HG03108 (cell line): ENCODE results near the gene RFX3.

Source experiments
- ATAC-seq: cut with Tn5 transposase; IDR thresholded peaks from one replicate; pipeline ENCODE4 v1.9.1; 2021; ENCODE audit warnings: moderate library complexity; ENCODE audit not compliant: unreplicated experiment

Gene RFX3

GRCh38 chr9:3514786-3515185 lies 11.0 kb downstream of the RFX3 start:
- no peak for ATAC-seq

DNA sequence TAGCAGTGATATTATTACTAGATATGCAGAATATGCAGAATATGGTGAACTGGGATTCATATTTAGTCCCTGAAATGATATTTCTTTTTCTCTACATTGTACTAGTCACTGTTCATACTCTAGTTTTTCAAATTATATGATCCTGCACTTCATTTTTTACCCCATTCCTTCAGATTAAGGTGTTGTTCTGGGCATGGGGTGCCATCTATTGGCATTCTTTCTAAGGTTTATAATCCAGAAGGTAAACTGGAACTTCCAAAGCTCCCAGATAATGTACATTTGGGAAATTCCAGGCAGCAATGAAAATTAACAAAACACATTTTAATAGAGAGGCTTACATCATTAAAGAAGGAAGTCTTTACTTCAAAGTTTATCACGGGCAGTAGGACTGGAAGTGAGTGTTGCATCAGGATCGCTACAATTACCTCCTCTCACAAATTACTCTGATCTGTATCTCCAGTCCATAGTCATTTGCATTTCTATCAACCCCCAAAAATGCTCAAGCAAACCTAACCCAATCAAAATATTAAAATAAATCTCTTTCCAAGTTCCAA lies 12.5 kb downstream of the RFX3 start:
- ATAC-seq, result no peak

DNA sequence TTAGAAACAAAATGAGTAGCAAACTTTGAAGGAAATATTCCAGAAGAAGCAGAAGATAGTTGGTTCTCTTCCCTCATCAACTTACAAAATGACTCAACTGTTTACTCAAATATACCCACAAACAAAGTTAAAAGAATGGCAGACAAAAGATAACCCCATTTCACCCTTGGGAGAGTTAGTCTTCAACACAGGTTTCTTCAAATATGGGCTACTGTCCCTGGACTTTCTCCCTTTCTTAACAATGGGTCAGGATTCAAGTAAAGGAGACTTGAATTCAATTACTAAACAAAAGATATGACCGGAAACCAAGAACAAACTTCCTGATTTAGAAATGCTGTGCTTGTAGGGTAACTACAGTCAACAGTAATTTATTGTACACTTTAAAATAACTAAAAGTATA lies 14.2 kb downstream of the RFX3 start:
- ATAC-seq, result no peak

- ATAC-seq, result no peak
Observed at GRCh38 chr9:3510796-3511195, 15.0 kb downstream of the RFX3 start.

- ATAC-seq, result no peak
Observed at GRCh38 chr9:3509926-3510325, 15.9 kb downstream of the RFX3 start.

DNA sequence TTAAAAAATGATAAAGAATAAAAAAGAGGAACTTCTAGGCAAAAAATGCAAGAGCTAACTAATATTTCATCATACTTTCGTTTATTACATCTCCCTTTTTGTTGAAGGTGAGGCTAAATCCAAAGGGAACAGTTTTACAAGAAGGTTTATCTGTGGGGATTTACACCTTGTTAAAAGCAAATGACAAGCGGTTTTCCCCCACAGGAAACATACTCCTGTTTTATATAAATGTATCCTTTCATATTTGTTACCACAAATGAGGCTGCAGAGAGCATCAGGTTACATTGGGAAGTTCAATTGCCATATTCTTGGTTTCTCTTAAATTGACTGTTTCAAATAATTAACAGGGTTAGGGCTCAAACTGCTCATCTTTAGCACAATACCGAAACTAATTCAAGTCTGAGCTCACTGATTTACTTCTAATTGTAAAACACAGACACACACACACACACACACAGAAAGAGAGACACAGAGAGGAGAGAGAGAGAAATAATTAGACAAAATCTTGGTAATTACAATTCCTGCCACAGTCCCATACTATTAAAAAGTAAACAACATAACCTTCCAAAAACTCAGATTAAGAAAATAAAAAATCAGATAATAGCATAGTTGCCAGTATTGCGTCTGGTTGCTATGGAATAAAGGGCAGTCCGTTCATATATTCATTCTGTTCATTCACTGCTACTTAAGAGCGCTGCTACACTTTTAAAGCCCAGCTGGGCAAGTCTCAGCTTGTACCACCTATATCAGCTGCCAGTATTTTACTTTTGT lies 17.1 kb downstream of the RFX3 start:
- ATAC-seq, result no peak

DNA sequence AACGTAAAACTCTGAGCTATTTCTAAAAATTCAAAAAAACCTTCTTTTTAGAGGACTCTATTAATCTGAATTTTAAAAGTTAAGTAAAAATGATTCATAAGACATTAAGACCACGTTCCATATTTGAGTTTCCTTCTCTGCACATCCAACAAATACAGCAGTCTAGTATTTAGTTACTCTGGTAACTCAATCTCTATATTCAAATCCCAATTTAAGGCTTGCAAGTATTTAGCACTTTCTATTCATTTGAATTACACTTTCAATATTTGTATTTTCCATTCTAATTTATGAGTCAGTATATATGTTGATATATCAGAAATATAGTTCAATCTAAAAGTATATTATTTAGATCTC lies 17.7 kb downstream of the RFX3 start:
- ATAC-seq, result no peak

- ATAC-seq, result peak; percentile 59
Observed at GRCh38 chr9:3507395-3508077, 18.3 kb downstream of the RFX3 start.

- no peak for ATAC-seq
Observed at GRCh38 chr9:3506164-3506563, 19.6 kb downstream of the RFX3 start.

- no peak for ATAC-seq
Observed at GRCh38 chr9:3502560-3503398, 23.0 kb downstream of the RFX3 start.

DNA sequence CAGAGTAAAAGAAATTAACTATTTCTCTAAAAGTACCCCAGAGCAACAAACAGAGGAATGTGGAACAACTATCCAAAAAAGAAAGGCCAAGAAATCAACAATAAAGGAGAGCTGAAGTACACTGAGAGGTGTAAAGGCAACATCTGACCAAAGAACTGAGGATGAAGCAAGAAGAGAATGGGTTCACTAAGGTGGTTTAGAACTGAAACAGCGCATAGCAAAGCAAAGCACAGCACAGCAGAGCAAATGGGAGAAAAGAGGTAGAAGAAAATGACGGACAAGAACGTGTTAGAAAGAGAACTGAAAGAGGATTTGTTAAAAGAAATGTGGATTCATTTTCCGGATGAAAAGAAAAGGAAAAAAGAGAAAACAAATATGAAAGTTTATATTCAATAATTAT lies 25.8 kb downstream of the RFX3 start:
- ATAC-seq, result no peak

DNA sequence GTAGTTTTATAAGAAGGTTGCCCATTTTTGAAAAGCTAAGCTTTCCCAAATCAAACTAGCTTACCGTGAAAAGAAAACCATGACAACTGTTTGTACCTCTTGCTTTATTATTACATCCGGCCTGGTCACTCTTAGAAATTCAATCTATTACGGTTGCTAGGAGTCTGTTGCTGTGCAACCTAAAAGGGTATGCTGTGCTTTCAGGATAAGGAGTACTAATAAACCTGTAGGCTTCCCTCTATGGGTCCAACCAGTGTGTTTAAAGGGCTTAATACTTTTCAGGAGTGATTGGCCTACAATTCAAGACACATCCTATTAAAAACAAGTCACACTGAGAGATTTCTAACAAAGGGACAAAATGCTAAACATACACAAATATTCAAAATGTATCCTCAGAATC lies 27.1 kb downstream of the RFX3 start:
- ATAC-seq, result no peak

GRCh38 chr9:3497857-3498256 lies 27.9 kb downstream of the RFX3 start:
- no peak for ATAC-seq

DNA sequence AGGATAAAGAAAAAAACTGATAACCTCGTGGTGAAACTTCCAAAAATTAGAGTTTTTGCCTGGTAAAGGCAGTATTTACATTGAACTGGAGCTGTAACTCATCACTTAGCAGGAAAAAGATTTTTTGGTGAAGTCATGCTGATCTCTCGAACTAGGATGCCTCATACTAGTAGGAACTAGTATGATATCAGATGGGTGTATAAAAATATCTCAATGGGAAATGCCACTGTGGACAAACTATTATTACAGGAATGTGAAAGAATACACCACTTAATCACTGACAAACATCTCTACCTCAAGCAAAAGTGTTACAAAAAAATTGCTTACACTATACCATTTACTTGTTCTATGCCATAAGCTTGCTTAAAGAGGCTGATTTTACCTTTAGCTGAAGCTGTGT lies 28.4 kb downstream of the RFX3 start:
- ATAC-seq, result no peak

GRCh38 chr9:3495855-3496254 lies 29.9 kb downstream of the RFX3 start:
- no peak for ATAC-seq

- ATAC-seq, result no peak
Observed at GRCh38 chr9:3492214-3492613, 33.6 kb downstream of the RFX3 start.

GRCh38 chr9:3491450-3491849 lies 34.4 kb downstream of the RFX3 start:
- no peak for ATAC-seq

DNA sequence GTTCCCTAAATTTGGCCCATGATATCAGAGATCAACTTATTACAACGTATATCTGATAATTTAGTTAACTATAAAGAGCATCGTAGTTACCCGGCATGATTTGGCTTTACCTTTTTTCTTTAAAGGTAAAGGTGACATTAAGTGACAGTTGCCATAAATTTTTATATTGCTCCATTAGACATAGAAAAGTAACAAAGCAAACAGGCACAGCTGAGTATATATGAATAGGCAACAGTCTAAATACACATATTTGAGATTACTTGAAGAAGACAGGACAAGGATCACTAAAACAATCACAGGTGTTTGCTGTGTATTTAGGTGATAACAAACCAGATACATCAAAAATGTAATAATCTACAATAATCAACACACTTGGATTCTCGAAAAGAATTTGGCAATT lies 34.8 kb downstream of the RFX3 start:
- ATAC-seq, result no peak

- ATAC-seq, result no peak
Observed at GRCh38 chr9:3482578-3482977, 43.2 kb downstream of the RFX3 start.

GRCh38 chr9:3480353-3480655 lies 45.5 kb downstream of the RFX3 start:
- no peak for ATAC-seq

DNA sequence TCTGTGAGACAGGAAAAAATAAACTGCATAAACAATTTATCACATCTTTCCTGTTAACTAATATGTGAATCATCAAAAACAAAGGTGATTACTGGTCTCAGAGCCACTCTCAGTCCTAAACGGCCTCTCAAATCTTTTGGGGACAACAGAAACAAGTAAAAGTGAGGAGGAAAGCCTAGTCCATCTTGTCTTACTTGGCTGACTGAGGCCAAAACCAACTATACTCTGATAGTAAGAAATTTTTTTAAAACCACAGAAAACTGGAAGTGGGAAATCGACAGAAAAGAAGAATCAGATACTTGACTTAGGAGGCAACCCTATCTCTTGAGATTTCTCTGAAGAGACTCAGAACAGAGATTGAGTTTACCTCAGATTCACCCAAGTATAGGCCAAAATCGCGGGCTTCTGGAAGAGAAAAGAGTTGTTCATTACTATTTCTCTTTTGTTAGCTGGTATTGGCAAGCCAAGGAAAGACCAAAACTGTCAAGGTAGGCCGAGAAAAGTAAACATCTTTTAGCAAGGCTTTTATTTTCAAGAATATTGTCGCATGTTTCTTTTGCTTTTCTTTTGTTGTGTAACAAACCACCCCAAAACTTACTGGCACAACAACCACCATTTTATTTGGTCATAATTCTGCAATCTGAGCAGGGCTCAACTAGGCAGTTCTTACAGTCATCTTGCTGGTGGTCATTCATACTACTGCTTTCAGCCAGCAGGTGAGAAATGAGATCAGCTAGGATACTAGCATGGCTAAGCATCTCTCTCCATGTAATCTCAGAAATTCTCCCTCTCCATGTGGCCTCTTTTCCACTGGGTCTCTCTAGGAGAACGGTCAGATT lies 46.1 kb downstream of the RFX3 start:
- no peak for ATAC-seq
